IMR-90 (cell line): ENCODE measurements around the gene MAFF. TPM values are rescaled to one million over a fixed set of nuclear protein-coding genes. Genes with fewer than 3 reads are reported as not detected.

Experiments
- ATAC-seq: fragments of 200-7000 bp; cut with Tn5 transposase; 2 replicates; pipeline ENCODE4 v1.9.1; 2020; ENCODE audit warnings: low read depth, mild to moderate bottlenecking, moderate library complexity
- BruUV-seq: library from RNA; stranded (reverse); fragments of 400-500 nt; replicated peaks from 2 replicates; lab custom pipeline; 2021; lab: Mats Ljungman, UMichigan
- CTCF ChIA-PET: fragments of 300-600 bp; formaldehyde crosslinking; extraction: SDS; loops from one replicate; lab custom pipeline; 2021; ENCODE audit warnings: antibody characterized with exemption; lab: Yijun Ruan, JAX
- POLR2A ChIA-PET: fragments of 300-600 bp; sonication (Branson Sonifier 250); formaldehyde crosslinking; loops from one replicate; lab custom pipeline; 2022; ENCODE audit warnings: antibody characterized with exemption; ENCODE audit not compliant: unreplicated experiment; lab: Charles Lee
- DNase-seq: peaks from one replicate; pipeline ENCODE4 v3.0.0; 2013
- H2AFZ ChIP-seq: replicated peaks from 2 replicates; pipeline ENCODE3; 2013; ENCODE audit warnings: low read length, mild to moderate bottlenecking; ENCODE audit not compliant: poor library complexity
- H2AK5ac ChIP-seq: 2 replicates; pipeline ENCODE4 v1.6.1; 2013; ENCODE audit warnings: low read depth, low read length, inconsistent platforms
- H2AK9ac ChIP-seq: replicated peaks from 2 replicates; pipeline ENCODE3; 2013; ENCODE audit warnings: mild to moderate bottlenecking, low read depth, low read length, moderate library complexity; ENCODE audit not compliant: poor library complexity
- H2BK120ac ChIP-seq: 2 replicates; pipeline ENCODE4 v1.6.1; 2013; ENCODE audit warnings: low read depth, low read length, inconsistent platforms
- H2BK15ac ChIP-seq: 3 replicates; pipeline ENCODE4 v1.6.1; 2013; ENCODE audit warnings: low read depth, low read length, inconsistent platforms
- H2BK20ac ChIP-seq: 2 replicates; pipeline ENCODE4 v1.6.1; 2013; ENCODE audit warnings: low read depth, mild to moderate bottlenecking, inconsistent platforms, low read length, moderate library complexity
- H2BK5ac ChIP-seq: 2 replicates; pipeline ENCODE4 v1.6.1; 2013; ENCODE audit warnings: mild to moderate bottlenecking, low read depth, low read length, inconsistent platforms; ENCODE audit not compliant: poor library complexity, severe bottlenecking
- H3K14ac ChIP-seq: replicated peaks from 2 replicates; pipeline ENCODE4 v1.6.1; 2013; ENCODE audit warnings: low read depth, low read length, inconsistent platforms
- H3K18ac ChIP-seq: 2 replicates; pipeline ENCODE4 v1.6.1; 2013; ENCODE audit warnings: low read depth, low read length, control low read depth
- H3K23ac ChIP-seq: 2 replicates; pipeline ENCODE4 v1.6.1; 2013; ENCODE audit warnings: low read depth, low read length, inconsistent platforms
- H3K27ac ChIP-seq: 2 replicates; pipeline ENCODE4 v1.5.1; 2013; ENCODE audit warnings: mild to moderate bottlenecking, control low read depth, low read length; ENCODE audit not compliant: insufficient read depth
- H3K27me3 ChIP-seq: 2 replicates; pipeline ENCODE4 v1.6.1; 2013; ENCODE audit warnings: low read length; ENCODE audit not compliant: control insufficient read depth, insufficient read depth
- H3K36me3 ChIP-seq: 2 replicates; pipeline ENCODE4 v1.6.1; 2013; ENCODE audit warnings: low read length, mixed read lengths; ENCODE audit not compliant: control insufficient read depth, insufficient read depth
- H3K4ac ChIP-seq: 2 replicates; pipeline ENCODE4 v1.6.1; 2013; ENCODE audit warnings: low read depth, low read length, inconsistent platforms
- H3K4me1 ChIP-seq: 2 replicates; pipeline ENCODE4 v1.6.1; 2013; ENCODE audit warnings: low read length, mixed read lengths; ENCODE audit not compliant: control insufficient read depth, insufficient read depth
- H3K4me2 ChIP-seq: 2 replicates; pipeline ENCODE4 v1.6.1; 2013; ENCODE audit warnings: low read depth, mild to moderate bottlenecking, control low read depth, low read length, moderate library complexity
- H3K4me3 ChIP-seq: 2 replicates; pipeline ENCODE4 v1.5.1; 2013; ENCODE audit warnings: low read depth, mild to moderate bottlenecking, control low read depth, low read length, moderate library complexity; ENCODE audit not compliant: insufficient read depth
- H3K56ac ChIP-seq: 2 replicates; pipeline ENCODE4 v1.6.1; 2013; ENCODE audit warnings: low read length, inconsistent platforms; ENCODE audit not compliant: insufficient read depth; ENCODE audit errors: extremely low read depth
- H3K79me1 ChIP-seq, 2 experiments: 2 replicates each; pipeline ENCODE4 v1.6.1; 2013; ENCODE audit warnings: low read length in 2 of 2, inconsistent platforms in 1 of 2, low read depth in 1 of 2
- H3K9ac ChIP-seq: 2 replicates; pipeline ENCODE4 v1.6.1; 2013; ENCODE audit warnings: low read depth, low read length, control low read depth
- H3K9me1 ChIP-seq: 2 replicates; pipeline ENCODE4 v1.6.1; 2013; ENCODE audit warnings: low read length, inconsistent platforms; ENCODE audit not compliant: insufficient read depth
- H3K9me3 ChIP-seq: 2 replicates; pipeline ENCODE4 v1.6.1; 2013; ENCODE audit warnings: low read length; ENCODE audit not compliant: control insufficient read depth, insufficient read depth
- H4K20me1 ChIP-seq: 2 replicates; pipeline ENCODE4 v1.6.1; 2013; ENCODE audit warnings: low read length, inconsistent platforms; ENCODE audit not compliant: insufficient read depth
- H4K5ac ChIP-seq: 2 replicates; pipeline ENCODE4 v1.6.1; 2013; ENCODE audit warnings: mild to moderate bottlenecking, low read depth, low read length, control low read depth
- H4K8ac ChIP-seq, 2 experiments: 2 replicates each; pipeline ENCODE4 v1.6.1; 2013; ENCODE audit warnings: low read depth in 2 of 2, low read length in 2 of 2, control low read depth in 1 of 2, inconsistent platforms in 1 of 2
- H4K91ac ChIP-seq: 2 replicates; pipeline ENCODE4 v1.6.1; 2013; ENCODE audit warnings: low read depth, low read length, inconsistent platforms; ENCODE audit not compliant: insufficient read depth
- BHLHE40 ChIP-seq: fragments of 150-350 bp; IDR thresholded peaks from 2 replicates; pipeline ENCODE4 v1.6.1; 2016; ENCODE audit warnings: mild to moderate bottlenecking, low read depth, low read length
- CEBPB ChIP-seq: IDR thresholded peaks from 2 replicates; pipeline ENCODE4 v1.6.1; 2012; ENCODE audit warnings: low read depth, low read length, improper control_type of control experiment
- CHD1 ChIP-seq: IDR thresholded peaks from 2 replicates; pipeline ENCODE4 v1.6.1; 2012; ENCODE audit warnings: low read depth, low read length, improper control_type of control experiment
- FOS ChIP-seq: fragments of 150-350 bp; IDR thresholded peaks from 2 replicates; pipeline ENCODE4 v1.6.1; 2016; ENCODE audit warnings: low read depth, low read length
- MAFK ChIP-seq: IDR thresholded peaks from 2 replicates; pipeline ENCODE4 v1.6.1; 2012; ENCODE audit warnings: low read depth, low read length, improper control_type of control experiment
- MAZ ChIP-seq: IDR thresholded peaks from 2 replicates; pipeline ENCODE4 v1.6.1; 2012; ENCODE audit warnings: low read depth, mild to moderate bottlenecking, low read length, improper control_type of control experiment, moderate library complexity, borderline replicate concordance
- MXI1 ChIP-seq: IDR thresholded peaks from 2 replicates; pipeline ENCODE4 v1.6.1; 2012; ENCODE audit warnings: low read depth, mild to moderate bottlenecking, low read length, moderate library complexity, borderline replicate concordance
- NFE2L2 ChIP-seq: fragments of 150-350 bp; IDR thresholded peaks from 2 replicates; pipeline ENCODE4 v1.6.1; 2016; ENCODE audit warnings: low read depth, mild to moderate bottlenecking, low read length
- POLR2A ChIP-seq: IDR thresholded peaks from 2 replicates; pipeline ENCODE4 v1.6.1; 2012; ENCODE audit warnings: mild to moderate bottlenecking, low read depth, low read length
- RAD21 ChIP-seq: IDR thresholded peaks from 2 replicates; pipeline ENCODE4 v1.6.1; 2012; ENCODE audit warnings: low read length, improper control_type of control experiment
- RCOR1 ChIP-seq: IDR thresholded peaks from 2 replicates; pipeline ENCODE4 v1.6.1; 2012; ENCODE audit warnings: mild to moderate bottlenecking, low read length, improper control_type of control experiment; ENCODE audit not compliant: insufficient replicate concordance
- RFX5 ChIP-seq: IDR thresholded peaks from 2 replicates; pipeline ENCODE4 v1.8.0; 2012; ENCODE audit warnings: low read depth, mild to moderate bottlenecking, low read length, moderate library complexity
- SMC3 ChIP-seq: fragments of 150-350 bp; IDR thresholded peaks from 2 replicates; pipeline ENCODE4 v1.6.1; 2016; ENCODE audit warnings: low read depth, mild to moderate bottlenecking, antibody characterized with exemption, low read length, moderate library complexity
- WGBS, 2 experiments: methylation state at CpG; one replicate each; pipeline versions ENCODE4 v1.1.5 to v1.1.7; 2013; ENCODE audit warnings: missing lambda C conversion rate in 2 of 2; ENCODE audit not compliant: insufficient read length in 1 of 2; ENCODE audit errors: extremely low coverage in 2 of 2; 5-methylcytosine and 5-hydroxymethylcytosine counted together
- dilution Hi-C: fragments of 300-500 bp; cut with HindIII; formaldehyde crosslinking; loops from one replicate; pipeline ENCODE4 v1.14.3; 2018; ENCODE audit warnings: low sequenced_read_pairs; ENCODE audit not compliant: unreplicated experiment
- in situ Hi-C: fragments of 300-500 bp; cut with MboI; formaldehyde crosslinking; loops from 3 replicates; pipeline ENCODE4 v1.14.3; 2019; ENCODE audit warnings: low sequenced_read_pairs, inconsistent platforms, mixed read lengths
- intact Hi-C: fragments of 100-400 bp; cut with micrococcal nuclease; formaldehyde crosslinking; loops from 2 replicates; pipeline ENCODE4 v1.10.0; 2022
- polyA plus RNA-seq, 3 experiments: library from polyadenylated mRNA; depleted of rRNA; stranded (reverse); fragments of >200 nt; gene quantifications; 2 replicates each; pipeline ENCODE4 v1.2.3, GENCODE V29; 2012; ENCODE audit warnings: low replicate concordance in 1 of 3
- total RNA-seq: library from RNA; depleted of rRNA; stranded (reverse); fragments of >200 nt; gene quantifications from 2 replicates; pipeline ENCODE4 v1.2.3, GENCODE V29; 2012
- TF ChIP-seq, protein P1 (sequence below): fragments of 150-350 bp; IDR thresholded peaks from 2 replicates; pipeline ENCODE4 v1.6.1; 2016; ENCODE audit warnings: low read depth, mild to moderate bottlenecking, low read length, moderate library complexity, borderline replicate concordance
- TF ChIP-seq, protein P2 (sequence below): fragments of 150-350 bp; IDR thresholded peaks from 2 replicates; pipeline ENCODE4 v1.6.1; 2017; ENCODE audit warnings: mild to moderate bottlenecking, antibody characterized with exemption, low read length, low read depth

Gene MAFF
- total and polyA plus RNA-seq, 2 of the 4 experiments (the other 2 are of a cell fraction), result 18.3 to 25.9 TPM

DNA sequence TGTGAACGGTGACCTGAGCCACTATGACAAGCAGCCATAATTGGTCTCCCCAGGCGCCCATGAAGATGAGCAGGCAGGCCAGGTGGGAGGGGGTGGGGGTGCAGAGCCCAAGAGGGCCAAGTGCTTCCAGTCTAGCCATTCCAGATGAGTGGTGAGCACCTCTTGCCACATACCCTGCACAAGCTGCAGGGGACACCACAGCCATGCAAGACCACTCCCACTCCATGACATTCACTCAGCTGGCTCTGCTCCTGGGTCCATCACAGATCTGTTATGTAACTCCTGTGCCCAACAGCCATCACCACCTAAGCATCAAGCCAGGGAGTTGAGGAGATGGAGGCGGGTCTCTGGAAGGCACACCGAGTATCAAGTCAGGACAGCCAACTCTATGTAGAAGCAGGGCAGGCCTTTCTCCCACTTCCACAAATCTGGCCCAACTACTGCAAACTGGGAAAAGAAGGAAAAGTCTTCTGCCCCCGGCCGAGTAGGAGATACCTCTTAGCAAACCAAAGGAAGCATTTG lies 62.6 kb downstream of the MAFF start:
- H2BK20ac ChIP-seq, result no peak overlapping the region
- no peak overlapping the region for H3K56ac ChIP-seq
- no peak overlapping the region for H4K8ac ChIP-seq
- H4K91ac ChIP-seq, result no peak overlapping the region
- peaks cover 96% of the 10 kb centered on the region for H4K20me1 ChIP-seq
- H3K23ac ChIP-seq, result no peak overlapping the region
- no peak overlapping the region for H3K4me3 ChIP-seq
- intact Hi-C loops, result no loop called here
- no peak overlapping the region for H3K14ac ChIP-seq
- H3K4ac ChIP-seq, result no peak overlapping the region
- CTCF ChIA-PET, result no interaction called here
- peaks cover 6 to 94% of the 10 kb centered on the region in 2 experiments; a peak in 3 of 4 replicates for H3K79me1 ChIP-seq
- H2AFZ ChIP-seq, result no peak overlapping the region
- H2BK120ac ChIP-seq, result no peak overlapping the region
- in situ Hi-C loops, result no loop called here
- no peak overlapping the region for H2BK5ac ChIP-seq
- ATAC-seq (no peak), DNase-seq (no peak)
- no peak overlapping the region for H2AK9ac ChIP-seq
- H3K9me3 ChIP-seq, result no peaks in the 10 kb centered on the region
- H2AK5ac ChIP-seq, result no peak overlapping the region; the same call in 1 of the 2 replicates
- H3K27me3 ChIP-seq, result no peaks in the 10 kb centered on the region
- dilution Hi-C loops, result no loop called here
- no CpG with 5 or more reads among the region's 6 CpGs for WGBS, 2 experiments
- TF ChIP-seq, protein P1, sequence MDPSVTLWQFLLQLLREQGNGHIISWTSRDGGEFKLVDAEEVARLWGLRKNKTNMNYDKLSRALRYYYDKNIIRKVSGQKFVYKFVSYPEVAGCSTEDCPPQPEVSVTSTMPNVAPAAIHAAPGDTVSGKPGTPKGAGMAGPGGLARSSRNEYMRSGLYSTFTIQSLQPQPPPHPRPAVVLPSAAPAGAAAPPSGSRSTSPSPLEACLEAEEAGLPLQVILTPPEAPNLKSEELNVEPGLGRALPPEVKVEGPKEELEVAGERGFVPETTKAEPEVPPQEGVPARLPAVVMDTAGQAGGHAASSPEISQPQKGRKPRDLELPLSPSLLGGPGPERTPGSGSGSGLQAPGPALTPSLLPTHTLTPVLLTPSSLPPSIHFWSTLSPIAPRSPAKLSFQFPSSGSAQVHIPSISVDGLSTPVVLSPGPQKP, result no peak
- no peak for TF ChIP-seq POLR2A
- TF ChIP-seq MAFK, result no peak
- TF ChIP-seq CEBPB, result no peak
- TF ChIP-seq, protein P2, sequence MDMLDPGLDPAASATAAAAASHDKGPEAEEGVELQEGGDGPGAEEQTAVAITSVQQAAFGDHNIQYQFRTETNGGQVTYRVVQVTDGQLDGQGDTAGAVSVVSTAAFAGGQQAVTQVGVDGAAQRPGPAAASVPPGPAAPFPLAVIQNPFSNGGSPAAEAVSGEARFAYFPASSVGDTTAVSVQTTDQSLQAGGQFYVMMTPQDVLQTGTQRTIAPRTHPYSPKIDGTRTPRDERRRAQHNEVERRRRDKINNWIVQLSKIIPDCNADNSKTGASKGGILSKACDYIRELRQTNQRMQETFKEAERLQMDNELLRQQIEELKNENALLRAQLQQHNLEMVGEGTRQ, result no peak
- TF ChIP-seq RFX5, result no peak
- no peak for TF ChIP-seq SMC3
- TF ChIP-seq MXI1, result no peak
- TF ChIP-seq BHLHE40, result no peak
- no peak for TF ChIP-seq FOS
- no peak for TF ChIP-seq NFE2L2
- TF ChIP-seq MAZ, result no peak
- no peak for TF ChIP-seq RAD21
- TF ChIP-seq RCOR1, result no peak
- TF ChIP-seq CHD1, result no peak
- no peak overlapping the region for H2BK15ac ChIP-seq
- peaks cover 24% of the 10 kb centered on the region for H3K4me1 ChIP-seq
- no peak overlapping the region for H4K5ac ChIP-seq
- H3K4me2 ChIP-seq, result no peak overlapping the region
- H3K9me1 ChIP-seq, result peaks cover 49% of the 10 kb centered on the region
- BruUV-seq, result no TSS peak
- no peak overlapping the region for H3K18ac ChIP-seq
- H3K27ac ChIP-seq, result no peak overlapping the region
- peaks cover 8% of the 10 kb centered on the region for H3K36me3 ChIP-seq
- H3K9ac ChIP-seq, result no peak overlapping the region
- POLR2A ChIA-PET, result no interaction called here
